Colonic mucosa (tissue), 4 donors: Measurements from ENCODE around the gene IFIH1. TPM values are rescaled to one million over a fixed set of nuclear protein-coding genes. Genes with fewer than 3 reads are reported as not detected.

ENCODE experiments used
- DNase-seq: peaks from one replicate; pipeline ENCODE4 v3.0.0-alpha.2; 2020
- H3K27ac ChIP-seq: fragments of 200-600 bp; one replicate; pipeline ENCODE4 v1.8.0; 2021
- H3K27me3 ChIP-seq: fragments of 200-600 bp; one replicate; pipeline ENCODE4 v1.8.0; 2021
- H3K36me3 ChIP-seq: fragments of 200-600 bp; one replicate; pipeline ENCODE4 v1.8.0; 2021
- H3K4me1 ChIP-seq: fragments of 200-600 bp; one replicate; pipeline ENCODE4 v1.8.0; 2021; ENCODE audit warnings: mild to moderate bottlenecking
- H3K4me3 ChIP-seq: fragments of 200-600 bp; one replicate; pipeline ENCODE4 v1.8.0; 2021
- H3K9ac ChIP-seq, 2 donors: one replicate each; pipeline ENCODE4 v1.7.0; 2013; ENCODE audit warnings: control low read depth in 2 of 2, low read depth in 2 of 2, low read length in 2 of 2
- H3K9me3 ChIP-seq: fragments of 200-600 bp; one replicate; pipeline ENCODE4 v1.8.0; 2021
- CTCF ChIP-seq: fragments of 200-600 bp; IDR thresholded peaks from one replicate; pipeline ENCODE4 v1.8.0; 2022; ENCODE audit warnings: antibody characterized with exemption, mild to moderate bottlenecking
- intact Hi-C: fragments of 100-400 bp; cut with DNase I; formaldehyde crosslinking; loops from one replicate; pipeline ENCODE4 v1.14.1; 2022
- total RNA-seq, 2 donors: library from RNA; stranded (reverse); fragmentation: NEBNext Ultra II Directional in 1 of 2; extraction: Animal tissue kit (Norgen Biotek cat#: 25700) in 1 of 2; gene quantifications; one replicate each; pipeline ENCODE4 v1.2.1, GENCODE V29; 2021
- donor health status: healthy.
- donor health status: DM: no; HTN: no; CAD: no.
- donor health status: DM: no; HTN: no; CAD: no.

The IFIH1 gene
- total RNA-seq, 2 donors from 2014 or later = 16.1 to 21.1 TPM

GRCh38 chr2:162232027-162232426 is 86.5 kb downstream of the IFIH1 start:
- Histone ChIP-seq H3K27ac (no peak overlapping the region), H3K36me3 (no peaks in the 10 kb centered on the region), H3K9ac (no peak overlapping the region), H3K9me3 (no peaks in the 10 kb centered on the region), H3K27me3 (no peaks in the 10 kb centered on the region), H3K4me1 (no peaks in the 10 kb centered on the region), H3K4me3 (no peak overlapping the region)
- TF ChIP-seq CTCF = no peak
- intact Hi-C loops = no loop called here
- no peak for DNase-seq

- Histone ChIP-seq H3K4me1 (no peaks in the 10 kb centered on the region), H3K36me3 (no peaks in the 10 kb centered on the region), H3K27me3 (no peaks in the 10 kb centered on the region), H3K27ac (no peak overlapping the region), H3K4me3 (no peak overlapping the region), H3K9me3 (no peaks in the 10 kb centered on the region), H3K9ac (no peak overlapping the region)
- intact Hi-C loops = no loop called here
- no peak for DNase-seq
- TF ChIP-seq CTCF = no peak
Measured at GRCh38 chr2:162230761-162231160, 87.7 kb downstream of the IFIH1 start.

GRCh38 chr2:162226836-162227235 is 91.6 kb downstream of the IFIH1 start:
- Histone ChIP-seq H3K27me3 (no peaks in the 10 kb centered on the region), H3K4me1 (no peaks in the 10 kb centered on the region), H3K4me3 (no peak overlapping the region), H3K27ac (no peak overlapping the region), H3K9me3 (no peaks in the 10 kb centered on the region), H3K9ac (no peak overlapping the region), H3K36me3 (no peaks in the 10 kb centered on the region)
- no peak for DNase-seq
- intact Hi-C loops = no loop called here
- no peak for TF ChIP-seq CTCF

- Histone ChIP-seq H3K27me3 (no peaks in the 10 kb centered on the region), H3K27ac (no peak overlapping the region), H3K4me3 (no peak overlapping the region), H3K4me1 (no peaks in the 10 kb centered on the region), H3K9ac (no peak overlapping the region), H3K36me3 (no peaks in the 10 kb centered on the region), H3K9me3 (no peaks in the 10 kb centered on the region)
- peak; percentile 73 for TF ChIP-seq CTCF
- DNase-seq = peak; percentile 60
- intact Hi-C loops = loop anchor here (5.0 kb wide), 1 partner anchor 76 kb away; no protein-coding TSS in a partner anchor
Measured at GRCh38 chr2:162221064-162221463, 97.4 kb downstream of the IFIH1 start.

GRCh38 chr2:162220368-162220767 is 98.1 kb downstream of the IFIH1 start:
- Histone ChIP-seq H3K4me1 (no peaks in the 10 kb centered on the region), H3K9ac (no peak overlapping the region), H3K4me3 (no peak overlapping the region), H3K27ac (no peak overlapping the region), H3K36me3 (no peaks in the 10 kb centered on the region), H3K27me3 (no peaks in the 10 kb centered on the region), H3K9me3 (no peaks in the 10 kb centered on the region)
- DNase-seq = no peak
- no peak for TF ChIP-seq CTCF
- intact Hi-C loops = loop anchor here (5.0 kb wide), 1 partner anchor 77 kb away; no protein-coding TSS in a partner anchor
